HG02970 (cell line): ENCODE data around the gene SLC25A25.

Experiments
- ATAC-seq: cut with Tn5 transposase; IDR thresholded peaks from one replicate; pipeline ENCODE4 v1.9.1; 2021; ENCODE audit warnings: mild to moderate bottlenecking, moderate library complexity, moderate number of reproducible peaks; ENCODE audit not compliant: unreplicated experiment, low FRiP score

The SLC25A25 gene

DNA sequence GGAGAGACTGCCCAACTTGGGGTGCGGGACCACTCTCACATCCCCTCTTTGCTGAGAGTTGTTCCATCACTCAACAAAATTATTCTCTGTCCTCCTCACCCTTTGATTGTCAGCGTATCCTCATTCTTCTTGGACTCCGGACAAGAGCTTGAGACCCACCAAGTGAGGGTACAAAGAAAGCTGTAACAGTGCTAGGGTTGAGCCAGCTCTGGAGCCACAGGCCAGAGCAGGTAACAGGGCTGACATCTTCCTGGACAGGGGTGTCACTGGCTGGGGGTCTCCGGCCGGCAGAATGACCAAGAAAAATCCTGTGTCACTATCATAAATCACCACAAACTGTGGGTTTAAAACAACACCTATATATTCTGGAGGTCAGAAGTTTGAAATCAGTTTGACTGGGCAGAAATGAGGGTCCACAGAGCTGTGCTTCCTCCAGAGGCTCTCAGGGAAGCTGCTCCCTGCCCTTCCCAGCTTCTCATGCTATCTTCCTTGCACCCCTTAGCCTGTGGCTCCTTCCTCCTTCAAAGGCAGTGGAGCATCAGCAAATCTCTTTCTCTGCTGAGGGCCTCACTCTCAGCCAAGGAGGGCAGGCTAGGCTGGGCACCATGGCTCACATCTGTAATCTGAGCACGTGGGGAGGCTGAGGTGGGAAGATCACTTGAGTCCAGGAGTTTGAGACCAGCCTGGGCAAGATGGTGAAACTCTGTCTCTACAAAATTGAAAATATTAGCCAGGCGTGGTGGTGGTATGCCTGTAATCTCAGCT is 87.9 kb downstream of the SLC25A25 start:
- no peak for ATAC-seq
